Left ventricle myocardium inferior (tissue), 1 donor: ENCODE measurements around the gene NAV1. TPM values are rescaled to one million over a fixed set of nuclear protein-coding genes. Genes with fewer than 3 reads are reported as not detected.

Source experiments
- DNase-seq: peaks from one replicate; pipeline ENCODE4 v3.0.0-alpha.2; 2020
- H3K27ac ChIP-seq: fragments of 200-600 bp; replicated peaks from 2 replicates; pipeline ENCODE4 v1.8.0; 2021
- H3K27me3 ChIP-seq: fragments of 200-600 bp; 2 replicates; pipeline ENCODE4 v1.8.0; 2021; ENCODE audit warnings: low read depth
- H3K36me3 ChIP-seq: fragments of 200-600 bp; 2 replicates; pipeline ENCODE4 v1.8.0; 2021
- H3K4me1 ChIP-seq: fragments of 200-600 bp; 2 replicates; pipeline ENCODE4 v1.8.0; 2021
- H3K4me3 ChIP-seq: fragments of 200-600 bp; 2 replicates; pipeline ENCODE4 v1.8.0; 2021; ENCODE audit warnings: mild to moderate bottlenecking, moderate library complexity
- H3K9me3 ChIP-seq: fragments of 200-600 bp; replicated peaks from 2 replicates; pipeline ENCODE4 v1.8.0; 2021
- CTCF ChIP-seq: fragments of 200-600 bp; IDR thresholded peaks from 2 replicates; pipeline ENCODE4 v1.8.0; 2021; ENCODE audit warnings: antibody characterized with exemption, mild to moderate bottlenecking, borderline replicate concordance
- intact Hi-C: fragments of 100-400 bp; cut with micrococcal nuclease; formaldehyde crosslinking; loops from one replicate; pipeline ENCODE4 v1.11.0; 2022
- total RNA-seq: library from RNA; stranded (reverse); fragmentation: NEBNext Ultra II Directional; extraction: Animal tissue kit (Norgen Biotek cat#: 25700); gene quantifications from one replicate; pipeline ENCODE4 v1.2.1, GENCODE V29; 2021
- donor health status: DM: no; HTN: yes; CAD: no; lungs with severe emphysema.

NAV1 gene
- total RNA-seq, 1 donor from 2014 or later, result 74.8 TPM

GRCh38 chr1:201537028-201537427, 1.9 kb upstream of the NAV1 start:
- H3K4me3 ChIP-seq, result no peak overlapping the region
- TF ChIP-seq CTCF, result no peak
- no peak for DNase-seq
- no peaks in the 10 kb centered on the region for H3K9me3 ChIP-seq
- H3K27me3 ChIP-seq, result no peaks in the 10 kb centered on the region
- intact Hi-C loops, result no loop called here
- peaks cover 77% of the 10 kb centered on the region for H3K4me1 ChIP-seq
- peak overlapping the region; percentile 66 for H3K27ac ChIP-seq
- no peaks in the 10 kb centered on the region for H3K36me3 ChIP-seq

- Histone ChIP-seq H3K36me3 (no peaks in the 10 kb centered on the region), H3K9me3 (no peaks in the 10 kb centered on the region), H3K4me3 (no peak overlapping the region), H3K27me3 (no peaks in the 10 kb centered on the region), H3K27ac (peak overlapping the region; percentile 91), H3K4me1 (peaks cover 77% of the 10 kb centered on the region)
- intact Hi-C loops, result no loop called here
- TF ChIP-seq CTCF, result no peak
- no peak for DNase-seq
These were observed 1.5 kb upstream of the NAV1 start for GRCh38 chr1:201537467-201537866.

GRCh38 chr1:201537891-201538611, 876 bp upstream of the NAV1 start:
- Histone ChIP-seq H3K27me3 (no peaks in the 10 kb centered on the region), H3K9me3 (no peaks in the 10 kb centered on the region), H3K4me3 (peak overlapping the region; percentile 81), H3K36me3 (no peaks in the 10 kb centered on the region), H3K4me1 (peaks cover 78% of the 10 kb centered on the region), H3K27ac (peak overlapping the region; percentile 91)
- TF ChIP-seq CTCF, result no peak
- intact Hi-C loops, result no loop called here
- DNase-seq, result no peak

- Histone ChIP-seq H3K4me3 (peak overlapping the region; percentile 81), H3K36me3 (no peaks in the 10 kb centered on the region), H3K27me3 (no peaks in the 10 kb centered on the region), H3K27ac (peak overlapping the region; percentile 91), H3K4me1 (peaks cover 95% of the 10 kb centered on the region), H3K9me3 (no peaks in the 10 kb centered on the region)
- intact Hi-C loops, result no loop called here
- DNase-seq, result peak; percentile 59
- TF ChIP-seq CTCF, result no peak
These were observed 869 bp downstream of the NAV1 start for GRCh38 chr1:201539561-201540431.

GRCh38 chr1:201540846-201541735, 2.2 kb downstream of the NAV1 start:
- Histone ChIP-seq H3K27ac (peak overlapping the region; percentile 91), H3K27me3 (no peaks in the 10 kb centered on the region), H3K4me1 (peaks cover 87% of the 10 kb centered on the region), H3K4me3 (peak overlapping the region; percentile 81), H3K9me3 (no peaks in the 10 kb centered on the region), H3K36me3 (no peaks in the 10 kb centered on the region)
- intact Hi-C loops, result no loop called here
- TF ChIP-seq CTCF, result no peak
- no peak for DNase-seq
